ENCODE data around the gene PKD2. TPM values are rescaled to one million over a fixed set of nuclear protein-coding genes. Genes with fewer than 3 reads are reported as not detected.

Gene PKD2
- polyA plus RNA-seq, 3 donors: 1.2 to 9.7 (median 2.4) TPM

GRCh38 chr4:87981486-87981885 is 25.9 kb upstream of the PKD2 start:
- Histone ChIP-seq H2AFZ (ENCODE audit: insufficient read depth, low read depth, low read length, poor library complexity, severe bottlenecking) (no peak overlapping the region), H3K36me3 (replicated peaks in 1 of 2; ENCODE audit: control insufficient read depth in 1 of 2, insufficient read depth in 2 of 2, low read length in 2 of 2) (no peaks in the 10 kb centered on the region), H3K27me3 (ENCODE audit: control insufficient read depth in 2 of 2, insufficient read depth in 2 of 2, low read length in 2 of 2) (peaks cover 2 to 3% of the 10 kb centered on the region in 2 donors), H3K9ac (ENCODE audit: insufficient read depth, low read length, poor library complexity, severe bottlenecking) (no peak overlapping the region), H3K27ac (ENCODE audit: low read depth in 1 of 2, low read length in 2 of 2) (no peak overlapping the region), H4K20me1 (ENCODE audit: insufficient read depth, low read length) (no peaks in the 10 kb centered on the region), H3K4me1 (ENCODE audit: control insufficient read depth in 1 of 2, insufficient read depth in 2 of 2, low read length in 2 of 2) (no peaks in the 10 kb centered on the region), H3K4me2 (replicated peaks; ENCODE audit: extremely low read depth, low read length, poor library complexity, severe bottlenecking) (no peak overlapping the region), H3K79me2 (ENCODE audit: insufficient read depth, low read length) (no peaks in the 10 kb centered on the region), H3K9me3 (replicated peaks in 1 of 2; ENCODE audit: control insufficient read depth in 1 of 2, insufficient read depth in 1 of 2, low read length in 2 of 2) (no peaks in the 10 kb centered on the region), H3K4me3 (replicated peaks in 1 of 3; ENCODE audit: low read depth in 2 of 3, low read length in 3 of 3) (no peak overlapping the region)
- DNase-seq: no peak
- Mint-ChIP-seq H3K4me1 (peaks cover 2% of the 10 kb centered on the region), H3K27me3 (ENCODE audit: low read depth in 3 of 3) (peaks cover 0 to 4% (median 1%) of the 10 kb centered on the region in 3 donors), H3K9me3 (no peaks in the 10 kb centered on the region), H3K36me3 (no peaks in the 10 kb centered on the region), H3K4me3 (no peak overlapping the region), H3K27ac (no peak overlapping the region)
- intact Hi-C loops (cut with micrococcal nuclease): loop anchor here (10.0 kb wide), 1 partner anchor 307 kb away; no protein-coding TSS in a partner anchor
- TF ChIP-seq CTCF (IDR thresholded peaks at IDR 0.05): no peak
- WGBS (ENCODE audit: insufficient coverage): 97% methylated on average over 4 of the region's 8 CpGs

- no peak overlapping the region for H3K27ac Mint-ChIP-seq
- H3K27me3 Mint-ChIP-seq (ENCODE audit: low read depth in 3 of 3): peaks cover 0 to 4% (median 1%) of the 10 kb centered on the region in 3 donors
- no peaks in the 10 kb centered on the region for H3K9me3 Mint-ChIP-seq
- no peaks in the 10 kb centered on the region for H3K36me3 Mint-ChIP-seq
- Histone ChIP-seq H2AFZ (ENCODE audit: insufficient read depth, low read depth, low read length, poor library complexity, severe bottlenecking) (no peak overlapping the region), H3K4me3 (replicated peaks in 1 of 3; ENCODE audit: low read depth in 2 of 3, low read length in 3 of 3) (no peak overlapping the region), H3K36me3 (replicated peaks in 1 of 2; ENCODE audit: control insufficient read depth in 1 of 2, insufficient read depth in 2 of 2, low read length in 2 of 2) (no peaks in the 10 kb centered on the region), H3K4me2 (replicated peaks; ENCODE audit: extremely low read depth, low read length, poor library complexity, severe bottlenecking) (no peak overlapping the region), H3K4me1 (ENCODE audit: control insufficient read depth in 1 of 2, insufficient read depth in 2 of 2, low read length in 2 of 2) (no peaks in the 10 kb centered on the region), H3K27me3 (ENCODE audit: control insufficient read depth in 2 of 2, insufficient read depth in 2 of 2, low read length in 2 of 2) (no peaks in the 10 kb centered on the region), H4K20me1 (ENCODE audit: insufficient read depth, low read length) (no peaks in the 10 kb centered on the region), H3K79me2 (ENCODE audit: insufficient read depth, low read length) (no peaks in the 10 kb centered on the region), H3K9me3 (replicated peaks in 1 of 2; ENCODE audit: control insufficient read depth in 1 of 2, insufficient read depth in 1 of 2, low read length in 2 of 2) (no peaks in the 10 kb centered on the region), H3K27ac (ENCODE audit: low read depth in 1 of 2, low read length in 2 of 2) (no peak overlapping the region), H3K9ac (ENCODE audit: insufficient read depth, low read length, poor library complexity, severe bottlenecking) (no peak overlapping the region)
- H3K4me1 Mint-ChIP-seq: peaks cover 2% of the 10 kb centered on the region
- no CpG with 5 or more reads among the region's 1 CpG for WGBS (ENCODE audit: insufficient coverage)
- no peak for DNase-seq
- intact Hi-C loops (cut with micrococcal nuclease): loop anchor here (10.0 kb wide), 1 partner anchor 307 kb away; no protein-coding TSS in a partner anchor
- H3K4me3 Mint-ChIP-seq: no peak overlapping the region
- TF ChIP-seq CTCF (IDR thresholded peaks at IDR 0.05): no peak
Measured at GRCh38 chr4:87982036-87982435, 25.4 kb upstream of the PKD2 start.

Data from CD14-positive monocyte (primary cell).